NCI-H748 (cell line): ENCODE measurements around the gene SF3A1.
A peak's percentile ranks its signal among the peaks of the same experiment; 100 is the strongest.
"Not testable (repeated sequence)": the region's sequence is repeated elsewhere in the genome, so short reads cannot be mapped to it uniquely, and the experiment has no call there.

Experiments used
- DNase-seq: peaks from one replicate; lab custom pipeline; 2025; ENCODE audit not compliant: unreplicated experiment; lab: John Stamatoyannopoulos, UW

SF3A1 gene, protein sequence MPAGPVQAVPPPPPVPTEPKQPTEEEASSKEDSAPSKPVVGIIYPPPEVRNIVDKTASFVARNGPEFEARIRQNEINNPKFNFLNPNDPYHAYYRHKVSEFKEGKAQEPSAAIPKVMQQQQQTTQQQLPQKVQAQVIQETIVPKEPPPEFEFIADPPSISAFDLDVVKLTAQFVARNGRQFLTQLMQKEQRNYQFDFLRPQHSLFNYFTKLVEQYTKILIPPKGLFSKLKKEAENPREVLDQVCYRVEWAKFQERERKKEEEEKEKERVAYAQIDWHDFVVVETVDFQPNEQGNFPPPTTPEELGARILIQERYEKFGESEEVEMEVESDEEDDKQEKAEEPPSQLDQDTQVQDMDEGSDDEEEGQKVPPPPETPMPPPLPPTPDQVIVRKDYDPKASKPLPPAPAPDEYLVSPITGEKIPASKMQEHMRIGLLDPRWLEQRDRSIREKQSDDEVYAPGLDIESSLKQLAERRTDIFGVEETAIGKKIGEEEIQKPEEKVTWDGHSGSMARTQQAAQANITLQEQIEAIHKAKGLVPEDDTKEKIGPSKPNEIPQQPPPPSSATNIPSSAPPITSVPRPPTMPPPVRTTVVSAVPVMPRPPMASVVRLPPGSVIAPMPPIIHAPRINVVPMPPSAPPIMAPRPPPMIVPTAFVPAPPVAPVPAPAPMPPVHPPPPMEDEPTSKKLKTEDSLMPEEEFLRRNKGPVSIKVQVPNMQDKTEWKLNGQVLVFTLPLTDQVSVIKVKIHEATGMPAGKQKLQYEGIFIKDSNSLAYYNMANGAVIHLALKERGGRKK

DNA sequence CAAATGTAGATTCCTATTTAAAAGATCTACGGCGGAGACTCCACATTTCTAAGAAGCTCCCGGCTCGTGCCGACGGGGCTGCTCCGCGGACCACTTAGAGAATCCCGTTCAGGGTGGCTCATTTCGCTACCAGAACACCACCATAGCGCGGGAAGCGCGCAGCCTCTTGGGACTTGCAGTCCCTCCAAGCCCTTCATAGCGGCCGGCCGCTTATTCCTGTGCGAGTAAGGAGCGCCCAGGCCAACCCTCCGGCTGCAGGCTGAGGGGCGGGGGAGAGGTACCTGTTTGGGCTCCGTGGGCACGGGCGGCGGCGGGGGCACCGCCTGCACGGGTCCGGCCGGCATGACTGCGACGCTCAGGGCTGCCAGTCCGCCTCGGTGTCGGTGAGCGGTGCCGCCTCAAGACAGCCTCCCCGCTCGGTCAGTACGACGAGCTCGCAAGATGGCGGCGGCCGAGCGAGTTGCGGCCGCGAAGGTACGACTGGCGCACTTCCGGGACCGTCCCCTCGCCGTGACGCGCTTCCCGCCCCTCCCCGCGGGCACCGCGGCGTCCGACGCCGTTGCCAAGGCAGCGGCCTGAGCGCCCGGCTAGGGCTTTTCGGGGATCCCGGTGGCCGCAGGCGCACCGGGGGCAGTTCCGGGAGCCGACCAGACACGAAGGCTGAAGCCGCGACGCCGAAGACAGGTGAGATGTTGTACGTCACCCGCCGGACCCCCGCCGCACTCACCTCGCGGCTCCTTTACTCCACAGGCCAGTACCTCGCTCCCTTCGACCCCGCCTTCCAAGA is at the start of gene SF3A1, which contains the start of gene CCDC157:
TSS of gene SF3A1 (minus strand) at position 446 of the 787 bp plus-strand sequence. CDS start at position 344, 102 bp downstream.
TSS of gene CCDC157 (plus strand) at position 559 of the 787 bp plus-strand sequence. CDS start 8,994 bp downstream, outside the sequence.
- peak; percentile 90 for DNase-seq

DNA sequence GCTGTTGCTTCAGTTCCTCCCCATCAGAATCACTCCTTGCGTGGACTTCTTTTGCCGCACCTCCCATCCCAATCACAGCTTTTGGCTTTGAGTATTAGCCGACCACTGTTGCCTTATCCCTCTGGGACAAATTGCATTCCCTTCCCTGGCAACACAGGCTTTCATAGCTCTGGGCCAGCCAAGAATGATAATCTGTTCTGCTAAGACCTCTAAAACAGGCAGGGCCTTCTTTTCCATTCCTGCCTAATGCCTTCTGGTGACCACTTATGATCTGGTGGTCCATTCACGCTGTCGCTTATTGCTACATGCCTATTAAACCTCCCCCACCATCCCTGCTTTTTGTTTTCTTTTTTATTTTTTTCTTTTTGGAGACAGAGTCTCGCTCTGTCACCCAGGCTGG is 49.7 kb upstream of the SF3A1 start:
- no peak for DNase-seq

DNA sequence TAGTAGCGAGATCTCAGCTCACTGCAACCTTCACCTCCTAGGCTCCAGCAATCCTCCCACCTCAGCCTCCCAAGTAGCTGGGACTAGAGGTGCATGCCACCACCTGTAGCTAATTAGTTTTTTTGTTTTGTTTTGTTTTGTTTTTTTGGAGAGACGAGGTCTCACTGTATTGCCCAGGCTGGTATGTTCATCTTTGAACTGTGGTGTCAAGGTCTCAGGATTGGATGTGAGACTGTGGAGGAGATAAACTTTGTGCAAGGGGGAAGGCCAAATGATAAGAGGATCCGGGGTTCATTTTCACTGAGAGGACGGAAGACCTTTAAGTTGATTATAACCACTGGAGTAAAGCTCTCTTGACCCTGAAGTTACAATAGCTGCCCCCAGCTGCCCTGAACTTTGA is 49.0 kb upstream of the SF3A1 start:
- no peak for DNase-seq

DNA sequence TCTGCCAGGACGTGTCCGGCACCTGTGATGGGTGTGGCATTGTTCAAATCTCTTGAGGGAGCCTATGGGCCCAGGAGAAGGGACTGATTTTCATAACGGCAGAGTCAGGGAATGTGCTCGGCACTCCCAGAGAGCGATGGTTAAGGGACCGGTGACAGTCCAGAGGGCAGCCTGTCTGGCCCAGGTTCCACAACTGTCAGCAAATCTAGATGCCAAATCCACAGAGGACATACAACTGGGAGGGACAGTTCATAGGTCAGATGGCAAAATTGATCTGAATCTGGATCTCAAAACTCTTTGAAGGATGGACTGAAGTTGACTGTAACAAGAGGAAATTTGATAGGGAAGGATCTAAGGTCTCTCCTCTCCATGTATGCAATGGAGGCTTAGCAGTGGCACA is 47.6 kb upstream of the SF3A1 start:
- DNase-seq, result no peak

DNA sequence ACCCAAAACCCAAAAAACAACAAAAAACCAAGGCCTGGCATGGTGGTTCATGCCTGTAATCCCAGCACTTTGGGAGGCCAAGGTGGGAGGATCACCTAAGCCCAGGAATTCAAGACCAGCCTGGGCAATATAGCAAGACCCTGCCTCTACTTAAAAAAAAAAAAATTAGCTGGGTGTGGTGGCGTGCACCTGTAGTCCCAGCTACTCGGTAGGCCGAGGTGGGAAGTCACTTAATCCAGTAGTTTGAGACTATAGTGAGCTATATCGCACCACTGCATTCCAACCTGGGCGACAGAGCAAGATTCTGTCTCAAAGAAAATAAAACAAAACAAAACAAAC is 46.0 kb upstream of the SF3A1 start:
- DNase-seq, result not testable (repeated sequence)

DNA sequence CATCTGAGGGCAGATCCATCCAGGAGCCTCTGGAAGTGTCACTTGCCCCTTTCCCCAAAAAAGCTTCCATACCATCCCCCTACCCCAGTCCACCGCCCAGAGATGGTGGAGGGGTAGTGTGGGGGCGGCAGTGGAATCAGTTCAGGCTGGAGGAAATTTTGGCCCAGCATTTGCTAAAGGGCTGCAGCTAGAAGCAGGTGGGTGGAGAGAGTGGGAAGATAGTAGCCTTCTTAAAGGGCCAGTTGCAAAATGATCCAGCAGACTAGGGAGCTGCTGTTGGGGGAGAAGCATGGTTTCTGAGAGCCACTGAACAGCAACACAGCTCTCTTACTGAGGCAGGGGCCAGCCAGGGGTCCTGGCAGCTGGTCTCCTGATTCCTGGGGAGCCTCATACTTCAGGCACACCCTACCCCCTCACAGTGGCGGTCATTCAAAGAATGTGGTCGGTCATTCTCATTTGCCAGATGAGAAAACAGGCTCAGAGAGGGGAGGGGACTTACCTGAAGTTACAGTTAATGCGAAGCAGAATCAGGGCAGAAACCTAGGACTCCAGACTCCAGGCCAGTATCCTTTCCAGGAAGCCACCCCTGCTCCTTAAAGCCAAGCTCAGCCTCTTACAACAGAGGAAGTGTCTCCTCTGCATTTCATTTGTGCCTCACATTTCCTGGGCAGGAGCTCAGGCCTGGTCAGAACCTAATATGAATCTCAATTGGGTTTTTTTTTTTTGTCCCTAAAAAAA is 45.5 kb upstream of the SF3A1 start:
- no peak for DNase-seq

DNA sequence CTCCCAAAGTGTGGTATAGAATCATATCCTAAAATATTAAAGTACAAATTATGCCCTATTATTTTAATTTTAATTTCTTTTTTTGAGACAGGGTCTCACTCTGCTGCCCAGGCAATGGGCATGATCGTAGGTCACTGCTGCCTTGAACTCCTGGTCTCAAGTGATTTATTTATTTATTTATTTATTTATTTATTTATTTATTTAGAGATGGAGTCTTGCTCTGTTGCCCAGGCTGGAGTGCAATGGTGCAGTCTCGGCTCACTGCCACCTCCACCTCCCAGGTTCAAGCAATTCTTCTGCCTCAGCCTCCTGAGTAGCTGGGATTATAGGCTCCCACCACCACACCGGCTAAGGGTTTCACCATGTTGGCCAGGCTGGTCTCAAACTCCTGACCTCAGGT is 44.3 kb upstream of the SF3A1 start:
- not testable (repeated sequence) for DNase-seq

DNA sequence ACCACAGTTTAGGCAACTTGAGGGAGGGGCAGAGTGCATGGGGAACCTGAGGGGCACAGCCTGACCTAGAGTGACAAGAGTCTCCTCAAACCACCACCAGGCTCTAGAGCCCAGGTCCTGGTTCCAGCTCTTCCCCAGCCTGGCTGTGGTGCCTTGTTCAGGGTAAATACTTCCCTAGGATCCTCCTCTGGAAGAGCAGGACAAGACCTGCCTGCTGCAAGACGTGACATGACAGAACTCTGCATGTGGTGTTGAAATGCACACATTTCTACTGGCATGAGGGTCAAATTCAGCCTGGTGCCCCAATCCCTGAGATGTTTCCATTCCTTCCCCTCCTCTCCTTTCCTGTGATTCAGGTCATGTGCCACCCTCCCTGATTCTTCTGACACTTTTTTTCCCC is 43.5 kb upstream of the SF3A1 start:
- no peak for DNase-seq

DNA sequence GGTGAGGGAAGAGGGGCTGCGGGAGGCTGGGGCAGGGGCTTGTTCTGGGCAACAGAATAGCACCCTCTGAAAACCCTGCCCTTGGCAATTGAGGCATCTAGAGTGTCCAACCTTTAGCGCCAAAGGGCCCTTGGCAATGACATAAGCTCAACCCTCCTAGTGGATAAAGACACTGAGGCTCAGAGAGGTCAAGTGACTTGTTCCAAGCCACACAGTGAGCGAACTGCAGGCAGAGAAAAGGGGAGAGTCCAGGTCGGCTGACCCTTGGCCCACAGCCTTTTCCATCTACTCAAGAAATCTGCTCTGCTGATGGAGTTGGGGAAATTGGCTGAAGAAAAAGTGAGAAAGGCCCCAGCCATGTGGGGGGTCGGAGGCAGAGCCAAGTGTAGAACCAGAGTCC is 43.0 kb upstream of the SF3A1 start:
- no peak for DNase-seq

DNA sequence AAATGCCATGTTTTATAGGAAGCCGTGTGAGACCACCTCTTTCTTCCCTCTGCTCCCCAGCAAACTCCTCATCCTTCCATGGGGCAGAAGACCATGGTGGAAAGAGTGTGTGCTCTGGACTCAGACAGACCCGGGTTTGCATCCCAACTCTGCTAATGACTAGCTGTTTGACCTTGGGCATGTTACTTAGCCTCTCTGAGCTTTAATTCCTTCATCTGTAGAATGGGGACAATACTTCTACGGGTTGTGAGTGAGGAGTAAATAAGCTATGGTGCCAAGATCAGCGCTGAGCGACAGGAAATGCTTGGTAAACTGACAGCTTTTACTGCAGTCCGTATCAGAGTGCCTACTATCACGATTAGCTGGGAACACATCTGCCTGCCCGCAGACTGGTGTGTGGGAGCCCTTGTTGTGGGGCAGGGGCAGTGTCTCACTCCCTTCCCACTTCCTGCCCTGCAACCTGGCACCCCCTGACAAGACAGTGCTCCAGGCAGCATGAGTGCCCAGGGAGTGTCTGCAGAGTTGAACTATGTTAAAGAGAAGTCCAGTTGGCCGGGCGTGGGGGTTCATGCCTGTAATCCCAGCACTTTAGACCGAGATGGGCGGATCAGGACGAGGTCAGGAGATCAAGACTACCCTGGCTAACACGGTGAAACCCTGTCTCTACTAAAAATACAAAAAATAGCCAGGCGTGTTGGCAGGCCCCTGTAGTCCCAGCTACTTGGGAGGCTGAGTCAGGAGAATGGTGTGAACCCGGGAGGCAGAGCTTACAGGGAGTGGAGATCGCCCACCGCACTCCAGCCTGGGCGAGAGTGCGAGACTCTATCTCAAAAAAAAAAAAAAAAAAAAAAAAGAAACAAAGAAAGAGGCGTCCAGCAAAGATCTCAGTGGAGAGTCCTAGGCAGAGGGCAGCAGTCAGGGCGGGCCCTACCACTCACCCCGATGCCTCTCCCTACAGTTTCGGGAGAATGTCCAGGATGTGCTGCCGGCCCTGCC is 42.3 kb upstream of the SF3A1 start:
- no peak for DNase-seq

DNA sequence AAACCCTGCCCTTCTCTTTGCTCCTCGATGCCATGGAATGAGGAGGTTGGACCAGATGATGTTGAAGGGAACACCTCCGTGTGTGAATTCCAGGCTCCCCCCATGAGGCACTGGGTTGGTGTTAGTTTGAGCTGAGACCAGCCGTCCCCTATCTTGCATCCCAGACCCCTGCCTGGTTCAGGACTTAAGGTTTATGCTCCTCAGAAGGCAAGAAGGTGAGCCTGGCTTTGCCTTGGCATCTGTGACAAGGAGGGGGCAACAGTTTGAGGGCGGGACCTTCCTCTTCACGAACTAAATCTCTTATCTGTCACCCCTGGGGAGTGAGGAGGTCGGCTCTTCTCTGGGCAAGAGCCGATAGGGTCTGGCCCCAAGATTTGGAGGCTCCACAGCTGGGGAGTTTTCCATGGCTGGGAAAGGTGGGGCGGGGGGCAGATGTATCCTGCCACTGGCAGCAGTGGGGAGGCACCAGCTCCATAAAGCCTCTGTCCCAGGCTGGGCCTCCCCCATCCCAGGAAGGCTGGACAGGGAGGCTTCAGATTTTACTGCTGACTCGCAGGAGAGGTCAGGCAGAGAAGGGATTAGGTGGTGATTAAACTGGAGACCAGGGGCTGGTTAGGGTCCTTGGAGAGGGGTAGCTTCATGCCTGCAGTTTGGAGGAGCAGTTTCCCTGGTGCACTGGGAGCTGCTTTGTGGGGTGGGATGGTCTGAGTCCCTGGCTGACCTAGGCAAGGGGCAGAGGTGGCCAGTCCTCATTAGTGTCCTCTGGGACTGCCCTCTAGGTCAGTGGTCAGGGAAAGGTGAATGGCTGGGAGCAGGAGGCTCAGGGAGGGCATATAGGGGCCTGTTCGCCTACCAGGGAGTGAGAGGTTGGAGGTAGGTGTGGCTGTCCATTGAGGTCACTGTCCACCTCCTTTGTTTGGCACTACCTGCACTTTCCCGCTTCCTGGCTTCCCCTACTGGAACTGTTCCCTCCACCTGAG is 41.3 kb upstream of the SF3A1 start:
- no peak for DNase-seq

DNA sequence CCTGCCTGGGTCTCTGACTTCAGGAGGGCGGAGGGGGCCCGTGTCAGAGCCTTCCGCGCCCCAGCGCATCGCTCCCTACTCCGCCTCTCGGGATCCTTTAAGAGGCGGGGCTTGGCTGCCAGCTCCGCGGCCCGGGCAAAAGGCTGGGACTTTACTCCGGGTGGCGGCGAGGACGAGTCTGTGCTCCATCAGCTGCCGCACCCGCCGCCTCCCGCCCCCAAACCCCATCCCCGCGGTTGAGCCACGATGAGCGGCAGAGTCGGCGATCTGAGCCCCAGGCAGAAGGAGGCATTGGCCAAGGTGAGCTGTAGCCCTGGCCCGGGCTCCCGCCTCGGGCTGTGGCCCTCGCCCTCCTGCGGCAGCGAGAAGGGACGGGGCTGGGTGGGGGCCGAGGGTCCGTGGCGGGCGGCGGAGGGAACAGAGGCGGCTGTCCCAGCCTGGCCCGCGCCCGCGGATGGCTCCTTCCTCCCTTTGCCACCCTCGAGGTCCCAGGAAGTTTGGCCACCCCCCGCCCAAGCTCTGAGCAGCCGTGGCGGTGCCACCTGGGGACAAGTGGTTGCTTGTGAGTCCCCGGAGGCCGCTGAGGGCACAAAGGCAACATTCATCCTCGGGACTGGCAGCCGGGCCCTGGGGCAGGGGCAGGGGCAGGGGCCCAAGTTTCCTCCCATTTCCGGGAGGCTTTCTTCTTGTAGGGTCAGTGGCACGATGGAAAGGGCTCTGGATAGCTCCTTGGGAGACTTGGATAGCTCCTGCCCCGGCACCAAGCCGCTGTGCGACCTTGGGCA is 40.4 kb upstream of the SF3A1 start, which contains the start of gene SEC14L2:
TSS of gene SEC14L2 (plus strand) at position 148 of the 785 bp plus-strand sequence. CDS start at position 247, 99 bp downstream.
- DNase-seq, result peak; percentile 67

DNA sequence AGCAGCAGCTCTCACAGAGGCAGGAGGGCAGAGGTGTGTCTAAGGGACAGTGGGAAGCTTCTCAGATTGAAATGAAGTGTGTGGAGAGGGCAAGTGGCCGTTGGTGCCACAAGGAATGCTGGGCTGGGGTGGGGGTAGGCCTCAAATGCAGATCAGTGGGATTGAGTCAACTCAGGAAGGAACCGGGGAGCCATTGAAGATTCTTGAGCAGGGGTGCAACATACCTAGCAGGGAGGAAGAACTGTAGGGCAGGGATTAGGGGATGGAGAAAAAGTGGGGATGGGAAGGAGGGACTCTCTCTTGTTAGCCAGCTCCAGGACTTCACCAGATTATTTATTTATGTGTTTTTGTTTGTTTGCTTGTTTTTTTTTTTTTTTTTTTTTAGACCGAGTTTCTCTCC is 37.2 kb upstream of the SF3A1 start:
- DNase-seq, result no peak

DNA sequence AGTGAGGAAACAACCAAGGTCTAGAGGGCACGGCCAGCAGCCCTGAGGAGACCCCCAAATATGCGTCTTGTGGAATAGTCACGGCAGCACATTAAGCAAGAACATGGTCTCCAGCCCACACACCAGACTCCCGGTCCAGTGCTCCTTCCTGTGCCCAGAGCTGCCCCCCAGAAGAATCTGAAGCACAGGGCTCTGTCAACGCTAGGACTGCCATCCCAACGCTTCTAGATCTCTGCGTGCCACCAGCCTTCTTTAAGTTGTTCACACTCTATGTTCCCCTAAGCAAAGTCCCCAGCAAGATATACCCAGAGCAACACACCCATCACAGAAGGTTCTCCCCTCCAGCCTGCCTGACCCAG is 36.6 kb upstream of the SF3A1 start:
- DNase-seq, result no peak

DNA sequence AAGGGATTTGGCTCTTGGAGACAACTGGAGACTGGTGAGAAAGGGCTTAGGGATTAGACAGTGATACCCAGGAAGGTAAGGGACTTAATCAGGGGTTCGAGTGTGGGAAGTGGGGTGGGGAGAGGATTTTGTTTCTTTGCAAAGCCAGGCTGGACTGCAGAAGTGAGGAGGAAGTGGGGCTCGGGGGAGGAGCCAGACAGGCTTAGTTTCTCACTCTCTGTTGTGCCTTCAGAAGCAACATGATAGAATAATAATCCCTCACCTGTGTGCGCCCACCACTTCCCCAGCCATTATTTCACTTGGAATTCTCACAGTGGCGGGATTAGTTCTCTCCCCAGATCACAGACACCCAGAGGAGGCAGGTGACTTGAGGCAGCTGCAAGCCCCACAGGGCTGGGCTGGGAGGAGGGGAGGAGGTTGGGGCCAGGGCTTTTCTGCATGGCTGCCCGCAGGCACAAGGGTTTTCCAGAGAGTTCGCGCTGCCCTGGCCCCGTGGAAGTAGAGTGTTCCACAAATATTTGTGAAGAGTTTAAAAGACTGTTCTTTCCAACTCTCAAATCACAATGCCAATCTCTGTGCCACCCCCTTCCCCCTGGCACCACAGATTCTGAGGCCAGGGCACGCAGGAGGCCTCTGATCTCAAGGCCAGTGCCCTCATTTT is 36.1 kb upstream of the SF3A1 start:
- DNase-seq, result no peak

DNA sequence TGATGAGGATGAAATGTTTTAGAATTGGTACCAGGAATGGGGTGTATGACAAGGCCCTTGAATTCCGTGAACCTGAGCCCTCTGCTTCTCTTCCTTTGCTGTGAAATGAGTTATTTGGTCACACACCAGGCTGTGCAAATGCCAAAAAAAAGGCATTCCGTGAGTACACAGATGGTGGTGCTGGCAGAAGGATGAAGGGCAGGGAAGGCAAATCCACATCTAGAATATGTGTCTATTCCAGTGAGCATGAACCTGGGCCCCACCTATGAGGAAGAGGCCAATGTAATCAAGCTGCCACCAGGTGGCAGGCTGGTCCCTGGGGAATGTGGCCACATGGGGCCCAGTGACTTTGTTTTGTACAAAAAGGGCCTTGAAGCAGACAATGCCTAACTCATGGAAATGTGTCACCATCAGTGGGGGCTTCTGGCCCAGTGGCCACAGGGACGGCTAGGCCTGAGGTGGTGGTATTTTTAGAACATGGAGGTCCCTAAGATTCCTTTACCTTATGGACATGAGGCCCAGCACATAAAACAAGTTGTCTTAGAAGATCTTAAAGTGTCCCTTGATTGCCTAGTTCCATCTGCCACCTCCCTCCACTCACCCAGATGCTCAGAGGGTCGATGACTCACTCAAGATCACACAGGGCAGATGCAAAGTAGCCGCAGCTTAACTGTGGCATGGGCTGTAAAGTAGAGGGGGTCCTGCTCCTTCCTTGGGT is 34.4 kb upstream of the SF3A1 start:
- peak; percentile 55 for DNase-seq
